ENCODE results near the gene KCNQ1OT1.

The KCNQ1OT1 gene

DNA sequence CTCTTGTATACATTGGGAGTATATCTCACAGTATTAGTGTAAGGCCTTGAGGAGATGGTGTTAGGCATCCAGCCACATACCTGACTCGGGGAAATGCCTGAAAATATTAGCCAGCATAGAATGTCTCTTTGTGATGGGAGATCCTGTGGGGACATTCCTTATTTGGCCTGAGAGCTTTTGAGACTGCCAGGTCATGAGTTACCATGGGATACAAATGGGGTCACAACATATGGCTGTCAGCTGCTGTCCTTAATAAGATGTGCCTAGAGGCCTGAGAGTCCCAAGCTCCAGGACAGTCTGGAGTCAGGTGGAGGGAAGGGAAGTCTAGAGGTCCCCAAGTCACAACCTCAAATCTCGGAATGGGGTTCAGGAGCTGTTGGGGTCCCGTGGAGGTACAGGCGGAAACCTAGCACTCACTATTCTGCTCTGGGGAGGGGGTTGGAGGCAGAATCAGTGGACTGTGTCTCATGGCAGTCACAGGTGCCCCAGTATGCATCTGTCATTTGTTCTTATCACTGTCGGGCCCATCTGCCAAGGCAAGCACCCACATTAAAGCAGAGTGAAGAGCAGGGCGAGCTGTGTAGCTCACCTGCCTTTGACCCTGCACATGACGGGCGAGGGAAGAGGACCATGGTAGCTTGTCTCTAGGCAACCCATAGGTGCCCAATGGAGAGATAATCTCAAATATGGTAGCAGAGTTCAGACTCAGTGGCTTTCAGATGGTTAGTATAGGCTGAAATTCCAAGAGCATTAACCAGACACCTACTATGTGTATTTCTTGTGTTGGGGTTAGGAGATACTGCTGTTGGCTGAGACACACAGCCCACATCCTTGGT lies 29.9 kb downstream of the KCNQ1OT1 start:
- no peak overlapping the region for H3K4me3 ChIP-seq (ENCODE audit: low read depth, low read length)

- no peak overlapping the region for H3K4me3 ChIP-seq (ENCODE audit: low read depth, low read length)
These were observed 30.9 kb downstream of the KCNQ1OT1 start for GRCh38 chr11:2668876-2669275.

GRCh38 chr11:2667940-2668339 lies 31.9 kb downstream of the KCNQ1OT1 start:
- no peak overlapping the region for H3K4me3 ChIP-seq (ENCODE audit: low read depth, low read length)

GRCh38 chr11:2666828-2667570 lies 32.8 kb downstream of the KCNQ1OT1 start:
- H3K4me3 ChIP-seq (ENCODE audit: low read depth, low read length), result no peak overlapping the region

DNA sequence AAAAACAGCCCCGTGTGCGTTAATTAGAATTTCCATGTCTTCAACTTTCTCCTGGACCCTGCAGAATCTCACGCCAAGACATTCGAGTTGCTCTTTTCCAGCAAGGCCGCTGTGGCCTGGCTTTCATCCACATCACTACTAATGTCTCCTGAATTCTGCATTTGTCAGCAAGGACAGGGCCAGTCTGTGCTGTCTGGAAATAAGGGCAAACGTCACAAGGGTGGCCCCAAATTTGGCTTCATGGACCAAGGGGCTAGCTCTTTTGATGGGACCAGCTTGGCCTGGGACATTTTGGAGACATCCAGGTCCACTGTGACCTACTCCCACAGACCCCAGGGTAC lies 33.4 kb downstream of the KCNQ1OT1 start:
- no peak overlapping the region for H3K4me3 ChIP-seq (ENCODE audit: low read depth, low read length)

DNA sequence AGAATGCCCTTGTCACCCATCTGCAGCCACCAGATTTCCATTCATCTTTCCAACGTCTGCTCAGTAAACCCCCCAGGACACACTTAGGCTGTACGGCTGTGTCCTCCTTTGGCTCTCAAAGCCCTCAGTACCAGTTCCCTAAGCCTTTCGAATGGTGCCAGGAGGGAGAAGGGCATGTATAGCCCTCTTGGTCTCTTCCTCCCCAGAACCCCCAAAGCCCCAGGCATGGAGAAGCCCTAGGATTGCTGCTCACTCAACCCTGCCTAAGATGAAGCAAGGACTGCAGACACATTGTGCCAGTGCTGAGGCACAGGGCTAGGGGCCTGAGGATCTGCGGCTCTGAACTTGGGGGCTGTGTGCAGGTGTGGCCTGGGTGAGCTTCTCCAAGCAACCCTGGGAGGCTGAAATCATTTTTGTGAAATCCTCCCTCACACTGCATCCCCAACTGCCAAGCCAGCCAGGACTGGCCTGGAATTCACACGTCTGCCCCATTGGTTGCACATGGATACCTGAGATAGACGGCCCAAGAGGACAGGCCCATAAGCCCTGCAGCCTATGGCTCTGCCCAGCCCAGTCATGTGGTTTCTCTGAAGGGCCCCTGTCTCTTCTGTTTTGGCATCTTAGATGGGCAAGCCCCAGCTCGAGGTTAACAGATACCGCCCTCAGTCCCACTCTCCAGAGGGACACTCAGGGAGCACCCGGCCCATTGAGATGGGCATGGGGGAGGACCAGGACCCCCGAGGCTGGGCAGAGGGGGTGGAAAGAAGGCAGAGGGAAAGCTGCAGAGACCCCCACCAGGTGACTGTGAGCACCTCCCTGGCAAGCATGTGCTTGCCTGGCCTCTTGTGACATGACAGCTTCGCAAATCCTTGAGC lies 34.0 kb downstream of the KCNQ1OT1 start:
- no peak overlapping the region for H3K4me3 ChIP-seq (ENCODE audit: low read depth, low read length)

GRCh38 chr11:2664791-2665525 lies 34.8 kb downstream of the KCNQ1OT1 start:
- no peak overlapping the region for H3K4me3 ChIP-seq (ENCODE audit: low read depth, low read length)

GRCh38 chr11:2664376-2664775 lies 35.4 kb downstream of the KCNQ1OT1 start:
- H3K4me3 ChIP-seq (ENCODE audit: low read depth, low read length), result no peak overlapping the region

GRCh38 chr11:2663915-2664314 lies 35.9 kb downstream of the KCNQ1OT1 start:
- H3K4me3 ChIP-seq (ENCODE audit: low read depth, low read length), result no peak overlapping the region

- no peak overlapping the region for H3K4me3 ChIP-seq (ENCODE audit: low read depth, low read length)
These were observed 36.3 kb downstream of the KCNQ1OT1 start for GRCh38 chr11:2663506-2663905.

DNA sequence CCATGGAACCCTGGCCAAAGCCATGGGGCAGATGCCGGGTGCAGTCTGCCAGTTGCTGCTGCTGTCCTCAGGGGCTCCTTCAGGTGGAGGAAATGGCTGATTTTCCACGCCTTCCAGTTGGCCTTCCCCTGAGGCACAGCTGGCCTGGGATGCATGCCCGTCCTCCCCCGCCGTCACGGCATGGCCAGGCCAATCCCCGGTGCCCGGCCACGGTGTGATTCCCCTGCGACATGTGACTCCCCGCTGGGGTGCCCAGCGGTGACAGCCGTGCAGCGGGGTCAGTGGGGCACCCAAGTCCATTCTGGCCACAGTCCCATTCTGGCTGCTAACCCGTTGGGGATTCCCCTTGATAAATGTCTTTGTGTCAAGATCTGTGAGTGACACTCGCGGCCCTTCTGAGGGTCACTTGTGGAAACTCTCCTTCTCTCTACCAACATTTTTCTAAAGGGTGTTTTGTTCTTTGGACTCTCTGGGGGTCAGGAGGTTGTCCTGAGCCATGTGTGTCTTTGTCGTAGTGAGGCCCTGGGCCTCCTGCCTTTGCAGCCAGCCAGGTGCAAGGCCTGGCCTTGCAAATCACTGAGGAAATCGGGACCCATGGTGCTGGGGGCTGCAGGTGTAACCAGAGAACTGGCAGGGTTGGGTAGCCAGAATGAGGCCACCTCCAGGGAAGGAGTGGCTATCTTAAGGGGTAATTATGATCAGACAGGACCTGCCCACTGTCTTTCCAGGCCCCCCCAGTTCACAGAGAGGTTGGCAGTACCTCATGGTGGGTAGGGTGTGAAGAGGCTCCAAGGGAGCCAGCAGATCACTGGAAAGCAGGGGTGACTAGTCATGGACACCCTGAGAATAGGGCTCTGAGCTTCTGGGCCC lies 37.1 kb downstream of the KCNQ1OT1 start:
- H3K4me3 ChIP-seq (ENCODE audit: low read depth, low read length), result no peak overlapping the region

- no peak overlapping the region for H3K4me3 ChIP-seq (ENCODE audit: low read depth, low read length)
These were observed 37.8 kb downstream of the KCNQ1OT1 start for GRCh38 chr11:2662024-2662312.

GRCh38 chr11:2661173-2662023 lies 38.4 kb downstream of the KCNQ1OT1 start:
- no peak overlapping the region for H3K4me3 ChIP-seq (ENCODE audit: low read depth, low read length)

- H3K4me3 ChIP-seq (ENCODE audit: low read depth, low read length), result no peak overlapping the region
These were observed 39.3 kb downstream of the KCNQ1OT1 start for GRCh38 chr11:2660357-2660939.

- H3K4me3 ChIP-seq (ENCODE audit: low read depth, low read length), result no peak overlapping the region
These were observed 42.0 kb downstream of the KCNQ1OT1 start for GRCh38 chr11:2657697-2658284.

DNA sequence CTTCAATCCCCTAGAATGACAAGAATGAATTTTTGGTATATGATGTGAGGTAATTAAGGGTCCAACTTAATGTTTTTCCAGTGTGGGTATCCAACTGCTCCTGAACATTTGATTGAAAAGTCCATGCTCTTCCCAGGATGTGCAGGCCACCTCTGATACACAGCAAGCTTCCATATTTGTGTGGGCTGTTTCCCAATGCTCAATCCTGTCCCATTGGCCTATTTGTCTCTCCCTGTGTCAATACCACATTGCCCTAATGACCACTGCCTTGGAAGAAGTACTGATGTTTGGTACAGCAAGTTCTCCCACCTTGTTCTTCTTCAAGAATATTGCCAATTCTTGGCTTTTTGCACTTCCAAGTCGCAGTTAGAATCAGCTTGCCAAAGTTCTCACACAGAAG lies 42.9 kb downstream of the KCNQ1OT1 start:
- H3K4me3 ChIP-seq (ENCODE audit: low read depth, low read length), result no peak overlapping the region

- no peak overlapping the region for H3K4me3 ChIP-seq (ENCODE audit: low read depth, low read length)
These were observed 43.8 kb downstream of the KCNQ1OT1 start for GRCh38 chr11:2655834-2656622.
